Astrocyte of the spinal cord (primary cell): ENCODE results near the gene PRDM5.

Experiments
- DNase-seq: peaks from one replicate; pipeline ENCODE4 v3.0.0; 2011; ENCODE audit warnings: low read depth, low spot score
- H3K4me3 ChIP-seq: 2 replicates; pipeline ENCODE4 v1.5.1; 2011; ENCODE audit warnings: low read depth, mild to moderate bottlenecking, low read length, moderate library complexity
- in situ Hi-C: cut with HindIII; loops from 2 replicates; pipeline ENCODE4 v1.10.0; 2017; ENCODE audit warnings: low sequenced_read_pairs
- TF ChIP-seq, protein P1 (sequence below): IDR thresholded peaks from 2 replicates; pipeline ENCODE4 v1.5.1; 2012; ENCODE audit warnings: low read depth, mild to moderate bottlenecking, low read length, inconsistent platforms

The PRDM5 gene

GRCh38 chr4:120865985-120866384 is 56.5 kb downstream of the PRDM5 start:
- in situ Hi-C loops, result no loop called here
- H3K4me3 ChIP-seq, result no peak overlapping the region
- TF ChIP-seq, protein P1, sequence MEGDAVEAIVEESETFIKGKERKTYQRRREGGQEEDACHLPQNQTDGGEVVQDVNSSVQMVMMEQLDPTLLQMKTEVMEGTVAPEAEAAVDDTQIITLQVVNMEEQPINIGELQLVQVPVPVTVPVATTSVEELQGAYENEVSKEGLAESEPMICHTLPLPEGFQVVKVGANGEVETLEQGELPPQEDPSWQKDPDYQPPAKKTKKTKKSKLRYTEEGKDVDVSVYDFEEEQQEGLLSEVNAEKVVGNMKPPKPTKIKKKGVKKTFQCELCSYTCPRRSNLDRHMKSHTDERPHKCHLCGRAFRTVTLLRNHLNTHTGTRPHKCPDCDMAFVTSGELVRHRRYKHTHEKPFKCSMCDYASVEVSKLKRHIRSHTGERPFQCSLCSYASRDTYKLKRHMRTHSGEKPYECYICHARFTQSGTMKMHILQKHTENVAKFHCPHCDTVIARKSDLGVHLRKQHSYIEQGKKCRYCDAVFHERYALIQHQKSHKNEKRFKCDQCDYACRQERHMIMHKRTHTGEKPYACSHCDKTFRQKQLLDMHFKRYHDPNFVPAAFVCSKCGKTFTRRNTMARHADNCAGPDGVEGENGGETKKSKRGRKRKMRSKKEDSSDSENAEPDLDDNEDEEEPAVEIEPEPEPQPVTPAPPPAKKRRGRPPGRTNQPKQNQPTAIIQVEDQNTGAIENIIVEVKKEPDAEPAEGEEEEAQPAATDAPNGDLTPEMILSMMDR, result no peak
- DNase-seq, result no peak

GRCh38 chr4:120864969-120865368 is 57.6 kb downstream of the PRDM5 start:
- in situ Hi-C loops, result no loop called here
- no peak for DNase-seq
- TF ChIP-seq, protein P1, result no peak
- H3K4me3 ChIP-seq, result no peak overlapping the region

DNA sequence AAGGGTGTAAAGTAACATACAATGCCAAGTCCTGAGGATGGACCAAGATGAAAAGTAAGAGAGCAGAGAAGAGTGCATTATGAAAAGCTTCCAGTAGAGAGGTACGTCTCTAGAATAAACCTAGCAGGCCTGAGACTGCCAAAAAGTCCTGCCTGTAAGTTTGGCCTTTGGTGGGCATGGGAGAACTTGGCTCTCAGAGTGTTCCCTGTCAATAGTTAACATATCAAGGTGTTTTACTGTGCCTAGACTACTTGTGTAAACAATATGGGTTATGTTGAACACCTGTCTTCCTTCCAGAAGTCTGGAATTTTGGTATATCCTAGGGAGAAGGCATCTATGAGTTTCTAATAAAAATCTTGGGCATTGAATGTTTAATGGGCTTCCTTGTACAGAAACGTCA is 60.1 kb downstream of the PRDM5 start:
- in situ Hi-C loops, result no loop called here
- TF ChIP-seq, protein P1, result no peak
- H3K4me3 ChIP-seq, result no peak overlapping the region
- DNase-seq, result no peak

GRCh38 chr4:120861852-120862251 is 60.7 kb downstream of the PRDM5 start:
- no peak for DNase-seq
- in situ Hi-C loops, result no loop called here
- H3K4me3 ChIP-seq, result no peak overlapping the region
- TF ChIP-seq, protein P1, result no peak

DNA sequence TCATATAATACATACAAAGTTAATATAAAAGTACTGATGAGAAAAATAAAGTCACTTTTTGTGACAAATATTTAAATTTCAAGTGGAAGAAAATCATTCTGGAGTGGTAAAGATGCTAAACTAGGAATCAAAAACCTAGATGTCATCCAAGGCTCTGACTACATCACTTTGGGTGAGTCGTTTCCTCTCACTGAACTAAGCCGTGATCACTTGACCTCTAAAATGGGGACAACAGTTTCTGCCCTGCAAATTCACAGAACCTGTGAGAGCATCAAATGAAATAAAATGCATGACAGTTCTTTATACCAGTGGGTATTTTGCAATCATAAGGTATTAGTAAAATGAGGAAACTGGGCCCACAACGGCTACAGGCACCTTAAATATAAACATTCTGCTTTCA is 63.8 kb downstream of the PRDM5 start:
- no peak for DNase-seq
- in situ Hi-C loops, result no loop called here
- no peak overlapping the region for H3K4me3 ChIP-seq
- TF ChIP-seq, protein P1, result no peak

- in situ Hi-C loops, result no loop called here
- TF ChIP-seq, protein P1, result no peak
Observed at GRCh38 chr4:120857312-120857711, 65.2 kb downstream of the PRDM5 start.

GRCh38 chr4:120856294-120856693 is 66.2 kb downstream of the PRDM5 start:
- TF ChIP-seq, protein P1, result no peak
- no peak for DNase-seq
- no peak overlapping the region for H3K4me3 ChIP-seq
- in situ Hi-C loops, result no loop called here

More at GRCh38 chr4:120857312-120857711, 65.2 kb downstream of the PRDM5 start:
- peak; percentile 20 for DNase-seq
- no peak overlapping the region for H3K4me3 ChIP-seq
